ENCODE measurements around the gene ADAD2.

Gene ADAD2

GRCh38 chr16:84190731-84191388 lies at the start of gene ADAD2:
ADAD2 (plus strand) TSS chr16:84191157; CDS start chr16:84191231, 74 bp downstream.
- no peak for DNase-seq

- no peak for DNase-seq
Measured at GRCh38 chr16:84143081-84143480, 47.9 kb upstream of the ADAD2 start.

GRCh38 chr16:84143784-84144199 lies 47.2 kb upstream of the ADAD2 start:
- DNase-seq = no peak

GRCh38 chr16:84144209-84144858 lies 46.6 kb upstream of the ADAD2 start:
- no peak for DNase-seq

DNA sequence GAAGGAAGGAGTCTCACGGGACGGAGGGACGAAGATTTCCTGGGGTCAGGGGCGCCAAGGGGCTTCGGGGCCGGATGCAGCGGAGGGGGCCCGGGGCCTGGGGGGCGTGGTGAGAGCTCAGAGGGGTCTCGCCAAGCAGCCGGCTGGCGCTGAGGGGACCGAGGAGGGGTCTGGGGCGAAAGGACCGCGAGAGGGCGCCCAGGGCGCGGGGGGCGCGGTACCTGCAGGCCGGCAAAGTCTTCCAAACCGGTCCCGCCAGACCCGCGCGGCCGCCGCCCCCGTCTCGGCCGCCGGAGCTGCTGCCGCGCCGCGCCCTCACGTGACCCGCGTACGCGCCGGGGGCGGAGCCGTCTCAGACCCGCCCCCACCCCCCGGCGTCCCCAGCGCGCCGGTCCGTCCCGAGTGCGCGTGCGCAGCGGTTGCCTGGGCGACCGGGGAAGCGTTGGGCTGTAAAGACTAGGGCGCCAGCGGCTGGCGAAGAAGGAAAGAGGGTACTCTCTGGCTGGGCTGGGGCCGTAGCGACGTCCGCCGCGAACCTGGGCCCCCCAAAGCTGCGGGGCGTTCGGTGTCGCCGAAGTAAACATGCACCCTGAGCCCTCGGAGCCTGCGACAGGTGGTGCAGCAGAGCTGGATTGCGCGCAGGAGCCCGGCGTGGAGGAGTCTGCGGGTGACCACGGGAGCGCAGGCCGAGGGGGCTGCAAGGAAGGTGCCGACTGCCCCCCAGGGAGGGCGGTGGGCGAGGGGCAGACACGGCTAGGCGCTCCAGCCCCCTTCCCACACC lies 45.9 kb upstream of the ADAD2 start, which contains the start of the genes DNAAF1 and HSDL1:
Gene DNAAF1, plus strand, starts transcription at position 450 of the 781 bp plus-strand sequence. Its CDS starts 133 bp downstream, at position 583.
Gene HSDL1, minus strand, starts transcription at position 319 of the 781 bp plus-strand sequence. CDS start 13,856 bp downstream, outside the sequence.
- DNase-seq = no peak

GRCh38 chr16:84150926-84151325 lies 40.0 kb upstream of the ADAD2 start:
- no peak for DNase-seq

DNA sequence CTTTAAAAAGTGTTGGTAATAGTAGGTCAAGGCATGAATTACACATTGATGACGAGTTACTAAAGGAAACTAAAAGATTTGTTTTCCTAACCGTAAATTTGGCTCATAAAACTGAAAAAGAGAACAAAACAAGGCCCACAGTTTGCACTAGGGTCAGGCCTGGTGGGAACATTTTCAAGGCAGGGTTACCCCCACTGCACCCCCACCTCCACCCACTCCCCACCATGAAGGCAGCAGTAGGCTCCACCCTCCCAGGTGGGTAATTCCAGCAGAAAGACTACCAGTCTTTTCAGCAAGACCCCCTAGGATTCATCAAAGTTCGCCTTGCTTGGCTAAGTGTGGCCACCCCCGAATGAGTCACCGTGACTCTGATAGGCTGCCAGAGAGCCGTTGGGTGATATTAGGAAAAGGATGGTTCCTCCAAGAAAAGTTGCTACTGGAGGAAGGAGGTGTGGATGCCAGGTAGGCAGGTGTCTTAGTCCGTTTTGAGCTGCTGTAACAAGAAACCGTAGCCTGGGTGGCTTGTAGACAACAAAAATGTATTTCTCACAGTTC lies 37.2 kb upstream of the ADAD2 start:
- no peak for DNase-seq

DNA sequence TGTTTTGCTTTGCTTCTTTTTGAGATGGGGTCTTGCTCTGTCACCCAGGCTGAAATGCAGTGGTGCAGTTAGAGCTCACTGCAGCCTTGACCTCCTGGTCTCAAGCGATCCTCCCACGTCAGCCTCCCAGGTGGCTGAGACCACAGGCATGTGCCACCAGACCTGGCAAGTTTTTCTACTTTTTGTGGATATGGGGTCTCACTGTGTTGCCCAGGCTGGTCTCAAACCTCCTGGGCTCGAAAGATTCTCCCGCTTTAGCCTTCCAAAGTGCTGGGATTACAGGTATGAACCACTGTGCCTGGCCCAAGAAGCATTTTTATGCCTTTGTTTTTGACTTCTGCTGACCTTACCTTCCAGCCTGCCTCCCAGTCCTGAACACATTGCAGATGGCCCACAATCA lies 35.7 kb upstream of the ADAD2 start:
- no peak for DNase-seq

GRCh38 chr16:84155771-84156170 lies 35.2 kb upstream of the ADAD2 start:
- DNase-seq = no peak

DNA sequence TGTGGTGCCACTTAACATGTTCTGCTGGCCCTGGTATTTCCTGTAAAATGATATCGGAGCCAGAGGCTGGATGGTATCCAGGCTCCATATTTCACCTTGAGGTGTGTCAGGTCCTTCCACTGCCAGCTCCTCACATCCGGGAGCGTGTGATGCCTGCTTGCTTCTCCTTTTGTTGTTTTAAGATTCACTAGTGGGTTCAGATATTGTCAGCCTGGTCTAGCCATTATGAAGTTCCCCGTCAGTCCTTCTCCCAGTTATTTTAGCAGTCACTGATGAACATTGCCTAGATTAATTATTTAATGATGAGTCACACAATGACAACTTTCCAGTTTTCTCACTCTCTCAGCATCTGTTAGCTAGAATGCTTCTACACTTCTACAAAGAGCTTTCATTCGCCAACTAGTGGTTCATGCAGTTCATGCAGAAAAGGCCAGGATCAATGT lies 34.6 kb upstream of the ADAD2 start:
- no peak for DNase-seq

DNA sequence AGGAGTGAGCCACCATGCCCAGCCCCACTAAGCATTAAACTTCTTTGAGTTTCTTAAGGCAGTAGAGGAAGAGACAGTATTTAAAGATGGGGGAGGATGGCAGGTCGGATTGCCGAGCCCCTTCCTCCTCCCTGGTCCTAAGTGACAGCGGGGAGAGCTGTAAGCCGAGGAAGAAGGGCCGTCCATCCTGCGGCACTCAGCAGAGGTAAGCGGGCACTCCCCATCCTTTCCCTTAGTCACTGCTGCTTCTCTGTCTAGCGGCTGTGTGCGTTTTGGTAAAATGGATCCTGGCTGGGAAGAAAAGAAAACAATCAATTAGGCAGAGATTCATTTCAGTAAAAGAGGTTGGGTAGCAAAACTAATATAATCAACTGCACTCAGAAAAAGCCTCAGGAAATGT lies 31.9 kb upstream of the ADAD2 start:
- DNase-seq = no peak

DNA sequence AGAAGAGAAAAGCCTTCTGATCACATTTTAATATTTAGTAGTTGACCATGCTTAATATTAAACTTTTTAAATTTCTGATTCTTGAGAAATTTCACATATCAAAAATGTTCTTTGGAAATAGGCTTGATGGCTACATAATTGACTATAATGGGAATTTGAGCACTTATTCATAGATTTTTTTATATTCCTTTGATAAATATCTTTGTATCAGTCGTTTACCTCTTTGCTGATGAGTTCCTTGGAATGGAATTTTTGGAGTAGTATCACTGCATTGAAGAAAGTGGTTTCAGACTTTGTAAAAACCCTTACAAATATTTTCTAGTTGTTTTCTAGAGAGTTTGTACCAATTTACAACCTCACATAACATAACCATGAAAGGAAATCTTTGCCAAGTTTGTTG lies 31.2 kb upstream of the ADAD2 start:
- no peak for DNase-seq

GRCh38 chr16:84161037-84161436 lies 29.9 kb upstream of the ADAD2 start:
- no peak for DNase-seq

DNA sequence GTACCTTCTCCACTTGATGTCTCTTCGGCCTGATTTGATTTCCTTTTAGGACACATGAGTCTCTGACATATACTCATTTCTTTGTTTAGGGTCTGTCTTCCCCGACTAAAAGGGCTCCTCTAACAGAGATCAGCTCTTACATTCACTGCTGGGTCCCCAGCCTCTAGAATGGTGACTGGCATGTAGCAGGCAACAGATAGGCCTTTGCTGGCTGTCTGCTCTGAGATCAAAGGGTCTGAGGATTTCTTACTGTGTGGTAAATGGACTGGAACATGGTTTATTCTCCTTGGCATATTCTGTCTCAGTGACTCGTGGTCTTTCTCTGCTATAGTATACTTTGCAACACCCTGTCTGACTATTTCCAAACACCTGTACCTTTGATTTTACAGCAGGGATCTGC lies 29.2 kb upstream of the ADAD2 start:
- DNase-seq = no peak

DNA sequence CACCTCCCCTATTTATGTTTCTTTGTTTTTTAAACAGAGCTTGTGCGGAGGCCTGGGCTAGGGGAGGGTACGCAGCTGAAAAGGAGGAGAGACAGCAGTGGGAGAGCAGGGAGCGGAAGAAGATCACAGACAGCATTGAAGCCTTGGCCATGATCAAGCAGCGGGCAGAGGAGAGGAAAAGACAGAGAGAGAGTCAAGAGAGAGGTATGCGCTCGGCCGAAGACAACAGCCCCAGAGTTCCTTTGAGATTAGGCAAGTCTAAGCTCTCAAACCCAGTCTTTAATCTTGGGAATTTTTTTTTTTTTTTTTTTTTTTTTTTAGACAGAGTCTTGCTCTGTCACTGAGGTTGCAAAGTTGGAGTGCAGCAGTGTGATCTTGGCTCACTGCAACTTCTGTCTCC lies 25.2 kb upstream of the ADAD2 start:
- DNase-seq = no peak

DNA sequence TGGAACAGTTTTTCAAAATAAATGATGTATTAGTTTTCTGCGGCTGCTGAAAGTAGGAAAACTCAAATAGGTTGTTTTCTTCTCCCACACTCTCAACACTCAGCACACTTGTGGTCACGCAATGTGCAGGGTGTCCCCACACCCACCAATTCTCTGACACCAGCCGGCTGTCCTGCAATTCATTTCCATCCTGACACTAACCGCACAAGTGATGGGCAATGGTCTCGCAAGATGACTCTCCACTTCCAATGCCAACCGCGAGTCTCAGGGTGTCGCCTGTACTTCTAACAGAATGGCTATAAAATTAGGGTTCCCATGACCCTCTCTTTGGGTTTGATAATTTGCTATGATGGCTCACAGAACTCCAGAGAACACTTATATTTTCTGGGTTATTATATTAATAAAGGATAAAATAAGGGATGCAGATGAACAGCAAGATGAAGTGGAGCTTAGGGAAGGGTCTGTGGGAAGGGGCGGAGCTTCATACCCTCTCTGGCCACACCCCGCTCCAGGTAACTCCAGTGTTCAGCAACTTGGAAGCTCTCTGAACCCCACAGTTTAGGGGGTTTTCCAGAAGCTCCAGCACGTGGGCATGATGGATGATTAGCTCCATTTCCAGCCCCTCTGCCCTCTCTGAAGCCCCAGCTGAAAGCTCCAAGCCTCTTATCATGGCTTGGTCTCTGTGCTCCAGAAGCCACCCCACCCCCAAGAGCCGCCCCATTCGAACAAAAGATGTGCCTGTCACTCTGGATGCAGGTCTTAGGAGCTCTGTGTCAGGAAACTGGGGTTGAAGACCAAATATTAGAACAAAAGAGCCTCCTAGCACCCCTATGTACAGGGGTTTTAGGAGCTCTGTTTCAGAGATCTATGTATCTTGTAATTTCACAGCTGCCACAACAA lies 23.9 kb upstream of the ADAD2 start:
- DNase-seq = no peak

GRCh38 chr16:84169765-84170310 lies 21.1 kb upstream of the ADAD2 start:
- DNase-seq = no peak

- no peak for DNase-seq
Measured at GRCh38 chr16:84174396-84174795, 16.6 kb upstream of the ADAD2 start.

DNA sequence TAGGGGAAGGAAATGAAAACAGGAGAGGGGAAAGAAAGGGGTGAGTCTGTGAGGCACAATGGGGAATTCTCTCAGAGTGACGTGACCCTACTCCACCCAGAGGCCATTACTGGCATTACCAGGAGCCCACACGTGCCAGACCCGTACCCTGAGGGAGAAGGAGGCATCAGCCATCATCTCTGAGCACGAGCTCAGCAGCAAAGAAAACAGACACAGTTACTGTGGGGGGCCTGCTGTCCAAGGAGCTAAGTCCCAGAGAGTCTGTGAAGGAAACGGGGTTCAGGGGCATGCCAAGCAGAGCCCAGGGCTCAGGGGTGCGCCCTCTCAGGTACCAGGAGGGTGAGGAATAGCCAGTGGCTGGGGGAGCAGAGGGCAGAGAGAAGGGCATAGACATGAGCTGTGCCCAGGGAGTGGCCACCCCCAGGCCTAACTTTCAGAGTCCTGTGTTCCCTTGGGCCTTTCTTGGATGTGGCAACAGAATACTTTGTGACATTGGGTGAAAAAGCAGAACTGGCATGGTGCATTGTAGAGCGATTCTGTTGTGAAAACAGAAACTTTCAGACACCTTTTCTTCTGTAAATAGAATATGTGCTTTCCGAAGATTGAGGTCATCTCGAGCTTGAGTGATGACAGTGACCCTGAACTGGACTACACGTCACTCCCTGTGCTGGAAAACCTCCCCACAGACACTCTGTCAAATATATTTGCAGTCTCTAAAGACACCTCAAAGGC lies 15.4 kb upstream of the ADAD2 start:
- peak; percentile 19 for DNase-seq

DNA sequence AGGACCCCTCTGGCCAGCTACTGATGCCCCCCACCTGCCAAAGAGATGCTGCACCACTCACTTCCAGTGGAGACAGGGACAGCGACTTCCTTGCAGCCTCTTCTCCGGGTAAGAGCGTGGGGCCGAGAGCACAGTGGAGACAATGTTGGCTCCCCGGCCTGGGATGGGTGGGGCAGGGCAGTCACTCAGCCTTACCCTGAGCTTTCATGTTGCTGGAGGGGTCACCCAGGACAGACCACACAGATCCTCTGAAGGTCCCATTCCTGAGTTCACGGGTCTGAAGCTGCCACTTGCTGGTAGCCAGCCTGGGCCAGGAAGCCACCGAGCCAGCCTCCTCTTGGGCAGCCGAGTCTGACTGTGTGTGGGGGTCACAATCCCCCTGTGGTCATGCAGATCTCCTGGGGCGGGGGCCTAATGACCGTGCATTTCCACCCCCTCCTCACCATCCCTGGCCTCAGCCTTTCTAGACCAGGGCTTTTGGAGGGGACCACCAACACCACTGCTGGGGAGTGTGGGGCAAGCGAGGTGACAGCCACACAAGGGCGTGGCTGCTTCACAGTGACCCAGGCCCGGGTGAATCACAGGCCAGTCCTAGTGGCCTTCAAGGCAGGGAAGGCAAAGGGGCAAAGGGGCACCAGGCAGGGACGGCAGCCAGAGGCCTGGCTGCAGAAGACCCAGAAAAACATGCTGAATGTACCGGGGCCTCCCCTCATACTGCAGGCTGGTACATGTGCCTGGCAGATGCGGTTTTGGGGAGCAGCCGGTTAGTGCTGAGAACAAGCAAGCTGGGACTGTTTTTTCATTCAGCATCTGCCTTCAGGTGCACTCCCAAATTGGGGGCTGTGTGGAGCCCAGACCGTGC lies 14.5 kb upstream of the ADAD2 start:
- no peak for DNase-seq

Data from SIG-M5 (cell line).